ENCODE results near the gene SMG9. TPM values are rescaled to one million over a fixed set of nuclear protein-coding genes. Genes with fewer than 3 reads are reported as not detected.

Gene SMG9
- total and polyA plus RNA-seq, 2 of the 13 experiments (the other 11 are each of a cell fraction or from before 2014, with no cell fraction given), result 16.1 to 18.7 TPM

- TF ChIP-seq, protein P1, sequence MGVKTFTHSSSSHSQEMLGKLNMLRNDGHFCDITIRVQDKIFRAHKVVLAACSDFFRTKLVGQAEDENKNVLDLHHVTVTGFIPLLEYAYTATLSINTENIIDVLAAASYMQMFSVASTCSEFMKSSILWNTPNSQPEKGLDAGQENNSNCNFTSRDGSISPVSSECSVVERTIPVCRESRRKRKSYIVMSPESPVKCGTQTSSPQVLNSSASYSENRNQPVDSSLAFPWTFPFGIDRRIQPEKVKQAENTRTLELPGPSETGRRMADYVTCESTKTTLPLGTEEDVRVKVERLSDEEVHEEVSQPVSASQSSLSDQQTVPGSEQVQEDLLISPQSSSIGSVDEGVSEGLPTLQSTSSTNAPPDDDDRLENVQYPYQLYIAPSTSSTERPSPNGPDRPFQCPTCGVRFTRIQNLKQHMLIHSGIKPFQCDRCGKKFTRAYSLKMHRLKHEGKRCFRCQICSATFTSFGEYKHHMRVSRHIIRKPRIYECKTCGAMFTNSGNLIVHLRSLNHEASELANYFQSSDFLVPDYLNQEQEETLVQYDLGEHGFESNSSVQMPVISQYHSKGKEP (CRISPR knock-in tag; IDR thresholded peaks at IDR 0.05), result peak; percentile 95; the same call in 1 of the 2 replicates
- TF ChIP-seq, protein P2, sequence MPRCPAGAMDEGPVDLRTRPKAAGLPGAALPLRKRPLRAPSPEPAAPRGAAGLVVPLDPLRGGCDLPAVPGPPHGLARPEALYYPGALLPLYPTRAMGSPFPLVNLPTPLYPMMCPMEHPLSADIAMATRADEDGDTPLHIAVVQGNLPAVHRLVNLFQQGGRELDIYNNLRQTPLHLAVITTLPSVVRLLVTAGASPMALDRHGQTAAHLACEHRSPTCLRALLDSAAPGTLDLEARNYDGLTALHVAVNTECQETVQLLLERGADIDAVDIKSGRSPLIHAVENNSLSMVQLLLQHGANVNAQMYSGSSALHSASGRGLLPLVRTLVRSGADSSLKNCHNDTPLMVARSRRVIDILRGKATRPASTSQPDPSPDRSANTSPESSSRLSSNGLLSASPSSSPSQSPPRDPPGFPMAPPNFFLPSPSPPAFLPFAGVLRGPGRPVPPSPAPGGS (CRISPR knock-in tag; IDR thresholded peaks at IDR 0.05), result no peak
- no peak for TF ChIP-seq ZNF839 (CRISPR knock-in tag; IDR thresholded peaks at IDR 0.05; ENCODE audit: borderline replicate concordance)
- peak; percentile 81; the same call in 1 of the 2 replicates for TF ChIP-seq ZBTB25 (CRISPR knock-in tag; IDR thresholded peaks at IDR 0.05)
- peak; percentile 42; the same call in 1 of the 2 replicates for TF ChIP-seq SIX4 (CRISPR knock-in tag; IDR thresholded peaks at IDR 0.05)
- no peak for TF ChIP-seq ZNF292 (CRISPR knock-in tag; IDR thresholded peaks at IDR 0.05; ENCODE audit: borderline replicate concordance, low read depth)
- TF ChIP-seq MEIS2 (CRISPR knock-in tag; IDR thresholded peaks at IDR 0.05), result no peak
- TF ChIP-seq THRA (CRISPR knock-in tag; IDR thresholded peaks at IDR 0.05; ENCODE audit: borderline replicate concordance), result peak; percentile 48; the same call in 1 of the 2 replicates
- peak; percentile 67; the same call in 1 of the 2 replicates for TF ChIP-seq SMAD3 (CRISPR knock-in tag; IDR thresholded peaks at IDR 0.05)
- no peak for TF ChIP-seq ZNF276 (CRISPR knock-in tag; IDR thresholded peaks at IDR 0.05; ENCODE audit: low read depth)
- peak; percentile 71; the same call in 1 of the 2 replicates for TF ChIP-seq ZBTB1 (CRISPR knock-in tag; IDR thresholded peaks at IDR 0.05; ENCODE audit: borderline replicate concordance)
- peak; percentile 94; the same call in 1 of the 2 replicates for TF ChIP-seq STAT5B (CRISPR knock-in tag; IDR thresholded peaks at IDR 0.05)
- peak; percentile 68; the same call in 1 of the 2 replicates for TF ChIP-seq ZNF7 (CRISPR knock-in tag; IDR thresholded peaks at IDR 0.05)
- no peak for TF ChIP-seq SNAPC2 (CRISPR knock-in tag; IDR thresholded peaks at IDR 0.05)
- peak; percentile 40; the same call in 1 of the 2 replicates for TF ChIP-seq MAF1 (CRISPR knock-in tag; IDR thresholded peaks at IDR 0.05; ENCODE audit: borderline replicate concordance)
- peak; percentile 75; the same call in 1 of the 2 replicates for TF ChIP-seq ZNF792 (CRISPR knock-in tag; IDR thresholded peaks at IDR 0.05)
- no peak for TF ChIP-seq GTF2F1 (IDR thresholded peaks at IDR 0.05; ENCODE audit: low read length)
- TF ChIP-seq ZNF12 (CRISPR knock-in tag; IDR thresholded peaks at IDR 0.05), result peak; percentile 69; the same call in 1 of the 2 replicates
- TF ChIP-seq, protein P3, sequence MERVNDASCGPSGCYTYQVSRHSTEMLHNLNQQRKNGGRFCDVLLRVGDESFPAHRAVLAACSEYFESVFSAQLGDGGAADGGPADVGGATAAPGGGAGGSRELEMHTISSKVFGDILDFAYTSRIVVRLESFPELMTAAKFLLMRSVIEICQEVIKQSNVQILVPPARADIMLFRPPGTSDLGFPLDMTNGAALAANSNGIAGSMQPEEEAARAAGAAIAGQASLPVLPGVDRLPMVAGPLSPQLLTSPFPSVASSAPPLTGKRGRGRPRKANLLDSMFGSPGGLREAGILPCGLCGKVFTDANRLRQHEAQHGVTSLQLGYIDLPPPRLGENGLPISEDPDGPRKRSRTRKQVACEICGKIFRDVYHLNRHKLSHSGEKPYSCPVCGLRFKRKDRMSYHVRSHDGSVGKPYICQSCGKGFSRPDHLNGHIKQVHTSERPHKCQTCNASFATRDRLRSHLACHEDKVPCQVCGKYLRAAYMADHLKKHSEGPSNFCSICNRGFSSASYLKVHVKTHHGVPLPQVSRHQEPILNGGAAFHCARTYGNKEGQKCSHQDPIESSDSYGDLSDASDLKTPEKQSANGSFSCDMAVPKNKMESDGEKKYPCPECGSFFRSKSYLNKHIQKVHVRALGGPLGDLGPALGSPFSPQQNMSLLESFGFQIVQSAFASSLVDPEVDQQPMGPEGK (CRISPR knock-in tag; IDR thresholded peaks at IDR 0.05), result peak; percentile 39; the same call in 1 of the 2 replicates
Measured at GRCh38 chr19:43789029-43789428, 34.3 kb upstream of the SMG9 start (continued).

Measured in HepG2 (cell line).